ENCODE measurements around the gene SERTAD2.

The SERTAD2 gene, protein sequence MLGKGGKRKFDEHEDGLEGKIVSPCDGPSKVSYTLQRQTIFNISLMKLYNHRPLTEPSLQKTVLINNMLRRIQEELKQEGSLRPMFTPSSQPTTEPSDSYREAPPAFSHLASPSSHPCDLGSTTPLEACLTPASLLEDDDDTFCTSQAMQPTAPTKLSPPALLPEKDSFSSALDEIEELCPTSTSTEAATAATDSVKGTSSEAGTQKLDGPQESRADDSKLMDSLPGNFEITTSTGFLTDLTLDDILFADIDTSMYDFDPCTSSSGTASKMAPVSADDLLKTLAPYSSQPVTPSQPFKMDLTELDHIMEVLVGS

DNA sequence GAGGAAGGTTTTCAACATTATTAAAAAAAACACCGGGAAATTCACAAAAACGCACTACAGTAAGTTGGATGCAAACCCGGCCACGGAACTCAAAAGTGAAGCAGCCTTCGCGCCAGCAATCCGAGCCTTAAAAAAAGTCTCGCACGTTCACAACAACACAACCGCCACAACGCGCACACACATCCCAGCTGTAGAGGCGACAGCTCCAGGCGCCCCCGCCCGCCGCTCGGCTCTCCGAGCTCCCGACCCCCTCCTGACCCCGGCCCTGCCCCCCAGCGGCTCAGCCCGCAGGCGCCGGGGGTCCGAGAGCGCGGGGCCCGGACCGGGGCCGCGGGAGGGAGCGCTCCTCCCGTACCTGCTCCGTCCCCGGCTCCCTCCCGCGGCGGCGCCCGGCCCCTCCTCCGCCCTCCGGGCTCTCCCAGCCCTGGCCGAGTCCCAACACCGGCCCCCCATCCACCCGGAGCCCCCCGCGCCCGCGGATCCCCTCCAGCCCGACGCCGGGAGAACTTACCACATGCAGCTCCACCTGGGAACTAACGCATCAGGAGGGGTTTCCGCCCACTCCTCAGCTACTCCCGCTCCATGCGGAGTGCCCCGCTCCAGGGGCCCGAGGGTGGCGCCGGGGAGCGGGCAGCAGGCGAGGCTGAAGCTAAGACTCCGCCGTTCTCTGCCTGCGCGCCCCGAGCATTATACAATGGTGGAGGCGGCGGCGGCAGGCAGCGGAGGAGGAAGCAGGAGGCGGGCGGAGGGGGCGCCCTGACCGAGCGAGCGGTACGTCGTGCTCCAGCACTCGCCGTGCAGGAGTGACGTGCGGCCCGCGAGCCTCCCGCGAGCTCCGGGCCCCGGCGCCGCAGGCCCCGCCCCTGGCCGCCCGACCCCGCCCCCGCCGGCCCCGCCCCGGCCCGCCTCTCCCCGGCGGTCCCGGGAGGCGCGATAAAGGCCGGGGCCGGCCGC, at the start of gene SERTAD2:
Gene SERTAD2 (minus strand): TSS at position 805 of the 954 bp plus-strand sequence. CDS start 17,042 bp downstream, outside the sequence.
- peak; percentile 29 for DNase-seq

DNA sequence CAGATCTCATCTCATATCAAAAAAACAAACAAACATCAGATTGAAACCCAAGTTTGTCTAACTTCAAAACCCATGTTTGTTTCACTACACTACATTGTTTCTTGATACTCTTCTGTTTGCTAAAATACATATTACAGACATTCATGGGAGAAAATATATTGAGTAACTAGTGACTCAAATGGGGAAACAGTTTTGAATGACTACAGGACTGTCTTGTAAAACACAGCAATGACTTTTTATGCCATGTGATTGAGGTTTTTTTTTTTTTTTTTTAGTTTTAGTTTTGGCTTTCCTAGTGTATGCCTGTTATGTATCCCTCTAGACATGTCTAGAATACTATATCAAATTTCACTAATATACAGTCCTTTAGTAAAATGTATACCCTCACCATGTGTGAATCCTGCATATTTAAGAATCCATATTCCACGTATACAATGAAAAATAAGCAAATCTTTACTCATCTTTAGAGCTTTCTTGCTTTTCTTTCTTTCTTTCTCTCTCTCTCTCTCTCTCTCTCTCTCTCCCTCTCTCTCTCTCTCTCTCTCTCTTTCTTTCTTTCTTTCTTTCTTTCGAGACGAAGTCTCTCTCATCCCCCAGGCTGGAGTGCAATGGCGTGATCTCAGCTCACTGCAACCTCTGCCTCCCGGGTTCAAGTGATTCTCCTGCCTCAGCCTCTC, 46.6 kb upstream of the SERTAD2 start:
- DNase-seq, result no peak

DNA sequence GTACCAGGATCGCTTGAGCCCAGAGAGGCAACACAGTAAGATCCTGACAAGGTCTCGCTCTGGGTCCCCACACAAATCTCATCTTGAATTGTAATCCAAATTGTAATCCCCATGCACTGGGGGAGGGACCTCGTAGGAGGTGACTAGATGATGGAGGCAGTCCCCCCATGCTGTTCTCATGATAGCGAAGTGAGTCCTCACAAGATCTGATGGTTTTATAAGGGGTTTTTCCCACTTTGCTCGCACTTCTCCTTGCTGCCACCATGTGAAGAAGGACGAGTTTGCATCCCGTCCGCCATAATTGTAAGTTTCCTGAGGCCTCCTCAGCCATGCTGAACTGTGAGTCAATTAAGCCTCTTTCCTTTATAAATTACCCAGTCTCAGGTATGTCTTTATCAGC, 46.0 kb upstream of the SERTAD2 start:
- no peak for DNase-seq

DNA sequence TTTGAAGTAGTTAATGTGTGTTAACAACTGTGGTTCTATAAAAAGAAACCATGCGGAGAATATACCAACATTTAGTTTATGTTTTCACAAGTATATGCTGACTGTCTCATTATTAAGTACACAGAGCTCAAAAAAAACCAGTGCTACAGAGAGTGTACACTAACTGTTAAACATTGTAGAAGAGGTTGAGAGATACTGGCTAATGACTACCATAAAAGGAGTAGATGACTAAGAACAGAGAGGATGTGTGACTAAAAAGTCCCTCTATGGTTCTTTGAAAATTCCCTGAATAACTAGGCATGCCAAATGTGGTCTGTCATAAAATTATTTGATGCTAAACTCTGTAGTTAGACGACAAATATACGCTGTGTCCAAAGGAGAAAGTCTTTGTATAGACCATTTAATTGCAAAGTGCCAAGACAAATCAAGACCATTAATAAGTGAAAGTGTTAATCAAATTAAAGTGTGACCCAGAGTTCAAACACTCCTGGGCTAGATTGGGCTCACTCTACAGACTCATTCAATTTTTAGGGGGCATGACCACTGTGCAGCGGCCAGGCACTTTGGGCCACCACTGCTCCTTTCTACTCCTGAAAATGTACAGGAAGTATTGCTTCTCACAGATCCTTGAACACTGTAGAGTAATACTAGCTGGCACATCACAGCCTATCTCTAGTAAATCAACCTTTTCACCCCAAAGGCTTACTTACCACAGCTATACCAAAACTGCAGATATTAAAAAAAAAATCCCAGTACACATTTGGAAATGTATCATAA, 45.1 kb upstream of the SERTAD2 start:
- DNase-seq, result no peak

DNA sequence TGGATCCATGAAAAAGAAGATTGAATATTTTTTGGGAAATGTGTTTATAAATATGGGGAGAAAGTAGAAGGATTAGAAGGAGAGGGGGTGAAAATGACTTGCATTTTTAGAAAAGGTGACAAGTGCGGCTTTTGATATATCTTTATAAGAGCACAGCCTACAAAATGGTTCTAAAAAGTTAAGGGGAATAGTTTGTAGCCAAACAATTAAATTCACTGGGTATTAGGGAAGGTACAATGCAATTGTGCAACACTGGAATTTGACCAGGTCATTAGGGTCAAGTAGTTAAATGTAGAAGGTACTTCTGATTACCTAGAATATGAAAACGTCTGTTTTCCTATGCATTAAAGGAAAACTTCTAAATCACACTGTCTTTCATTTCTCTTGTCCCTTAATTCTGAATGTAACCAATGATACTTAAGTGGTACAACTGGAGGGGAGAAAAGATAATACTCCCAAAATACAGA, 44.5 kb upstream of the SERTAD2 start:
- no peak for DNase-seq

DNA sequence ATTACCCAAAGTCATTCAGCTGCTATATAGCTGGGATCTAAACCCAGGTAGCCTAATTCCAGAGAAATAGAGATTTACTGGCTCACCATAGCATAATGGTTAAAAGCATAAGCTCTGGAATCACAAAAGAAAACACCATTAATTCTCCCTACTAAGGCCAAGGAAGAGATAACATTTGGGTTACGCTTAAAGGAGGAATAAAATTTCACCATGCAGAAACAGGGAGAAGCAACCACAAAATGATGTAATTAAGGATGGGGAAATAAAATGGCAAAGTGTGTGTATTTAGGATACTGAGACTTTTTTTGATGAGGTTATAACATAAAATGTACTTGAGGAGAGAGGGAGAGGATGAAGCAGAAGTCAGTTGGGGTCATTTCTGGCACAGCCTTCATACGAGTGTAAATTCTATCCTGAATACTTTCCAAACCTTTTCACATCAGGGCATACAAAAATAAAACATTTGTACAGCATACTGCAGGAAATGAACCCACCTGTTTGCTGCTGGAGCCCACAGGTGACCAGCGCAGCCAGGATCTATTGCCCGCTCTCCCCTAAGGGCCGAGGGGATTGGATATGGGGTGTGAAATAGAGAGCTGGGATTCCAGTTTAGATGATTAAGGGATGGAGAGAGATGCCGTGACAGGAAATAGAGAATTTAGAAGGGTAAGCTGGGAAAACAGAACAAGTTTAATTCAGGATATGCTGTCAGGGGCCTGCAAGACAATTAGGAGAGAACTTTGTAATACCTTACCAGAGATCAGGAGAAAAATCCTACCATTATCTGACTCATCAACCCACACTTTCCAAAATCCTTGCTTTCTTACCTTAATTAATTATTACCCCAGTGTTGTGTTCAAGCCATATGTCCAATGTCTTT, 43.8 kb upstream of the SERTAD2 start:
- DNase-seq, result no peak

DNA sequence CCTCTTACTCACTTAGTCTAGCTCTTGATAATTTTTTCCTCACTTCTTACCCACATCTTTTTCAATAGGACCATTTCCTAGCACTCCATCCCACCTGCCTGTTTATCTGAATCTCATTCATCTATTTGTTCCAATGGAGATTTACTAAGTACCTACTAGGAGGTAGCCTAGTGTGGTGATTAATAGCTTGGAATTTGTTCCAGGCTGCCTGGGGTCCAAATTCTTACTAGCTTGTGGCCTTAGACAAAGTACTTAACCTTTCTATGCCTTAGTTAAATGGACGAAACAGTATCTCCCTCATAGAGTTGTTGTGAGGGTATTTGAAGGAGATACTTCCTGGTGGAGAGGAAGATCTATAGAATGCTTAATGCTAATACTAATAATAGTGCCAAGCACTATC, 42.9 kb upstream of the SERTAD2 start:
- no peak for DNase-seq

DNA sequence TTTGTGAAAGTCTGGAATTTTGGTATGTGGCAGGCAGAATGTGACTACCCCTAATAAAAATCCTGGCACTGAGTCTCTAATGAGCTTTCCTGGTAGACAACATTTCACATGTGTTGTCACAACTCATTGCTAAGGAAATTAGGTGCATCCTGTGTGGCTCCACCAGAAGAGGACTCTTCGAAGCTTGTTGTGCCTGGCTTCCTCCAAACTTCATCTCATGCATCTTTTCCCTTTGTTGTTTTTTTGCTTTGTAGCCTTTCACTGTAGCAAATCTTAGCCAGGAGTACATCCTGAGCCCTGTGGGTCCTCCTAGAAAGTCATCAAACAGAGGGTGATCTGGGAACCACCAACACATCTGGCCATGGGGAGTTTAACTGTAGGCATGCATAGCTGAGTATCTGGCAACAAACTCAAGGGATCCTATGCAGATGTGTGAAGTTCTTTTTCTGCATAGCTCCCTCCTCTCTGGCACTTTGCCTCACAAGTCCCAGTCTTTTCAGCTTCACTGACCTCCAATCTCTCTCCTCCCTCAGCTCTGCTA, 42.1 kb upstream of the SERTAD2 start:
- DNase-seq, result no peak

DNA sequence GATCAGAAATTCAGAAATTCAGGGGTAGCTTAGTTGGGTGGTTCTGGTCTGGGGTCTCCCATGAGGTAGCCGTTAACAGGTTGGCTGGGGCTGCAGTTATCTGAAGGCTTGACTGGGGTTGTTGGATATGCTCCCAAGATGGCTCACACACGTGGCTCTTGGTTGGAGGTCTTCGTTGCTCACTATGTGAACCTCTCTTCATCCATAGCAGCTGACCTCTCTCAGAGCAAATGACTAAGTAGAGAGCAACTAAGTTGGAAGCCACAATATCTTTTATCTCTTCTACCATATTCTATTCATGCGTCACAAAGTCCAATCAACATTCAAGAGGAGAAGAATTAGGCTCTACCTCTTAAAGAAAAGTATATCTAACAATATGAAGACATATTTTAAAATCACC, 38.7 kb upstream of the SERTAD2 start:
- no peak for DNase-seq

DNA sequence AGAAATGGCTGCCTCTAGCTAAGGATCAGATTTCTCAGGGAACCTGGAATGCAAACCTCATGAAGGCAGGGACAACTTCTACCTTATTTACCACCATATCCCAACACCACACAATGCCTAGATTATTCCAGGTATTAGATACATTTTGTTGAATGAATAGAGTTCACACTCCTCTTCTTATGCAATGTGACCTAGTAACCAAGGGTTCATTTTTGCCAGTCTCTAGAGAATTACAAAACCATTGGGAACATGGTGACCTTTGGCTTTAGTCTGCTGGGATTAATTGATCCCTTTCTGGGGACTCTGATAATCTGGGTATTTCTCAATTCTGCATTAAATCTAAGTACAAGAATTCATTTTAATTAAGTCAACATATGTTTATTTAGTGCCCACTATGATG, 35.2 kb upstream of the SERTAD2 start:
- no peak for DNase-seq

DNA sequence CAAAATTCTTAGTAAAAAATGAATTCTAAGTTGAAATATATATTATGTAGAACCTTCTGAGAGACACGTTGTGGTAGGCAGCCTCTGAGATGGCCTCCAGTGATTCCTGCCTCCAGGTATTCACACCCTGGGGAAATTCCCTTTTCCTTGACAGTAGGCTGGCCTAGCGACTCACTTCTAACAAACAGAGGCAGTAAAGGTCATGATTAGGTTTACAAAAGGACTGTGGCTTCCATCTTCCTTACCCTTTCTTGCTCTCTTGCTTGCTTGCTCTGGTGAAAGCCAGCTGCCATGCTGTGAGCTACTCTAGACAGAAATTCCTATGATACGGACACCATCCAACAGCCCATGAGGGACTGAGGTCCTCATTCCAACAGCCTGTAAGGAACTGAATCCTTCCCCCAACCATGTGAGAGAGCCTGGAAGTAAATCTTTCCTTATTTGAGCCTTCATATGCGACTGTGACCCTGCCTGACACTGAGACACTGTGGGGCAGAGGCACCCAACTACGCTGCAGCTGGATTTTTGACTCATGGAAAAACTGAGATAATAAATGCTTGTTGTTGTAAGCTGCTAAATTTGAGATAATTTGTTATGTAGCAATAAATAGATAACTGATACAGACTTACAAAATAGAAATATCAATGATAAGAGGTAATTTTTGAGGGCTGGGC, 32.7 kb upstream of the SERTAD2 start:
- no peak for DNase-seq

DNA sequence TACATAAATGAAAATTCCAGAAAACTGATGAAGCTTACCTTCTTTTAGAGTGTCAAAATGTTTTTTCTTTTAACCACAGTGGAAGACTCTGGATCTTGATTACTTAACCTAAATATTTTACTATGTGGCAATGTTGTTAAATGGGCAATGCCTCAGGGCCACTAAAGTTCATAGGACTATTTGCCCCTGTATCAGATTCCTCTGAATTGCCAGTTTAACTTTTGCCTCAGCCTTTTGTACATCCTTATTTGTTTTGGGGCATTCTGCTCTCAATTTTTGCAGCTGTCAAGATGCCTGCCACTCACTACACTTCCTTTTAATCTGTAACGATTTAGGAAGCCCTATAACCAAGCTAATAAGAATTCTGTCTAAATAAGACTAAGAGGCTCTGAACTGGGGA, 31.7 kb upstream of the SERTAD2 start:
- no peak for DNase-seq

DNA sequence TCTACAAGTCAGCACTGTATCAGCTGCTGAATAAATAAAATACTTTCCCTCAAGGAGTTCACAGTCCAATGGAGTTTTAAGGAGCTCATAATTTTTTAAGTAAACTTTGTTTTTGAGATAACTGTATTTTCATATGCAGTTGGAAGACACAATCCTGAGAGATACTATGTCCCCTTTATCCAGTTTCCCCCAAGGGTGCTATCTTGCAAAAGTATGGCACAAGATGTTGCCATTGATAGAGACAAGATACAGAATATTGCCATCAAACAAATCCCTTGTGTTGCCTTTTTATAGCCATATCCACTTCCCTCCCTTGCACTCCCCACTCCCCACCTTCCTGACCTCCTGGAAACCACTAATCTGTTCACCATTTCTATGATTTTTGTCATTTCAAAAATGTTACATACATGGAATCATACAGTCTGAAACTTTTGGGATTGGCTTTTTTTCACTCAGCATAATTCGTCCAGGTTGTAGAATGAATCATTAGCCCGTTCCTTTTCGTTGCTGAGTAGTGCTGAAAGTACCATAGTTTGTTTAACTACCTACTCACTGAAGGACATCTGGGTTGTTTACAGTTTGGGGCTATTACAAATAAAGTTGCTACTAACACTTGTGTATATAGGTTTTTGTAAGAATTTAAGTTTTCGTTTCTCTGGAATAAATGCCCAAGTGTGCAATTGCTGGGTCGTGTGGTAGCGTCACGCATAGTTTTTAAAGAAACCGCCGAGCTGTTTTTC, 30.2 kb upstream of the SERTAD2 start:
- DNase-seq, result no peak

DNA sequence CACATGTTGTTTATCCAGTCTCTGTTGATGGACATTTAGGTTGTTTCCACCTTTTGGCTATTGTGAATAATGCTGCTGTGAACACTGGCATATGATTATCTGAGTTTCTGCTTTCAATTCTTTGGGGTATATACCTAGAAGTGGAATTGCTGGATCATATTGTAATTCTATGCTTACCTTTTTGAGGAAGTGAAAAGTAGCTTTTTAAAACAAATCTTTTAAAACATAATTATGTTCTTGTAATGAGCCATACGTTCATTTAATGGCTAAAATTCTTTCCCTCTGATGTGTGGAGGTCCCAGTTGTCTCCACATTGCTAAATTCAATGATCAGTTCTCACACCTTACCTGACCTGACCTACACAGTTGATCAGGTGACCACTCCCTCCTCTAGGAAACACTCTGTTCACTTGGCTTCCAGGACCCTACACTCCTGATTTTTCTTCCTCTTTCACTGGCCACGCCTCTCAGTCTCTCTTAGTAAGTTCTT, 27.8 kb upstream of the SERTAD2 start:
- DNase-seq, result no peak

DNA sequence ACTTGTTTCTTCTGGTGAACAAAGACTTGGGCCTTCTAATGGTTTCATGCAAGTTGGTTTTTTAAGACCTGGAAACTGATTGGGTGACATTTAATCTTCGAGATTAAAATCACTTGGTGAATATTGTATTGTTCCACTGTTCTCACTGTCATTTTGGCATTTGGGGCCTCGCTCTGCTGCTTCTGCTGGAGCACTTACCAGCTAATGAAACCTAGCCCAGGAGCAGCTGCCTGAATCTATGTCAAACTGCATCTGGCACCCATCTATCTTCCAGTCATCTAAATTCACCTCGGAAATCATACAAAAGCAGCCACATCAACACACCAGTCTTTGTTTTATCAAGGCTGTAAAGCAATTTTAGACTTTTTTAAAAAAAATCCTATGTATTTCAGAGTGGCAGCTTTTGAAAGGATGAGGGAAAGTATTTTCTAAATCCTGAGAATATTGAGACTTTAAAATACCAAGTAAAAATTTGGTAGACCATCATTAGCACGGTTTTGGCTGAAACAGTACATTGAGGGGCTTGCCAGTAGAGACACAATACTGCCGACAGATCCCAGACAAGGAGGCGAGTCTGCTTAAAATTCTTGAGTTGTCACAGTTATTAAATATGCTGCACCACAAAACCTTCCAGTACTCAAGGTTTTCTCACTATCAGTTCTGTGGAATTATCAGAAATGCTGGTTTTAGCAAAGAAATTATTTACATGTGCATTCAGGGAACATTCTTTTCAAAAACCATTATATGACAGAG, 26.1 kb upstream of the SERTAD2 start:
- DNase-seq, result peak; percentile 18

DNA sequence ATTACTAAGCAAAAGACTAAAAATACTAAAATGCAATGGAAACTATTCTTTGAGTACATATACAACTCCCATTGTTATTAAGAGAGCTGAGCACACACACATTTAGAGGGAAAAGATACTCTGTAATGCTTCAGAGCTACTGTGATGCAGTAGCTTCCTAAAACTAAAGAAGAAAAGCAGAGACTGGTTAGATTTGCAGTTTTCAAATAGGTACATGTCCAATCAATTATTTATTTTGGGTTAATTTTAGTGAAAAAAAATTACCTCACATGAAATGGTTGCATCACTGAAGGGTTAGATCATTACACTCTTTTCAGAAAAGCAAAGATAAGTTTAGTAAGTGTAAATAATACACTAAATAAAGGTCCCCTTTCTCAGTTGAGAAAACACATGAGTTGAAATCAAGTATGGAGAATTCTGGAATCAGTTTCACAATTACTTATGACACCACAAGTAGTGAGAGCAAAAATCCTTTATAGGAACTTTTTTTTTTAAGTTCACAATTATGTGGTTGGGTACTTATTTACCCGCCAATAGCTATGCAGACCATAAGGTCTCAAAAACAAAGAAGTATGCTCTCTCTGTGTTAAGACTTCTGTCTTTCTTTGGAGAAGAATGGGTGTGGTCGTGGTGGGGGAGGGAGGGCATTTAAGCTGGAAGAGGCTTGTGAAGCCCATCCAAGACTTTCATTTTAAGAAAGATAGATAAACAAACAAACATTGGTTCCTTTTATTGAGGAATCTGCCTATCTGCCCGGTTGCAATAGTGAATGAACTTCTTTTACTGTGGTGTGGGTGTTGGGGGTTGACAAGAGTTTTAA, 25.3 kb upstream of the SERTAD2 start:
- no peak for DNase-seq

DNA sequence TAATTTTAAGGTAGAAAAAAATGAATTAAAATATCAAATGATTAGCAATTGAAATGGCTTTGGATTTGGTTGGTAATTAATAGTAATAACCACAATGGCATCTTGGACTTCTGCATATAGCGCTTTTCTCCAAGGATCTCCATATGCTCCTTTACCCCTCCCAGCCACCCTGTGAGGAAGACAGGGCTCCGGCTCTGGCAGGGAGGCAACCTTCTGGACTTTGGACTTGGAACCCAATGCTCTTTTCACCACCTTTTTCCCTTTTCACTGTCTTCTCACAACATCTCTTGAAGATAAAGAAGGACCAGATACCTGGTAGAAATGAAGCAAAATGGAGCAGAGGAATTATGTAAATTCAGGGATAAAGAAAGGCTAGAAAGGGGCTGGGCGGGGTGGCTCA, 23.8 kb upstream of the SERTAD2 start:
- DNase-seq, result no peak

DNA sequence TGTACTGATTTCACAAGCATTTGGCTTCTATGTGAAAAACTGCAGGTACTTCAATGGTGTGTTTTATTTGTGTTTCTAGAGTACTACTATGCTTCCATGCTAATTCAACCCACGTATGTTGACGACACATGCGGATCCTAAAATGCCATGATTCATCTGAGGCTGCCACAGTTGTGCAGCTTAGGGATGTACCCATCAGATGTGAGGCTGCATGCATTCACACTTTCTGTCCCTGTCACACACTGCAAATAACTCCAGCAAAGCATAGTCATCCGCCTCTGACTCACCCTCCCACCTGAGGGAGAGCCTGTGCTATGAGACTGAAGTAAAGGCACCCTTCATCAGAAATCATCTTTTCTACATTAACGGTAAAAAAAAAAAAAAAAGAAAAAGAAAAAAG, 22.1 kb upstream of the SERTAD2 start:
- no peak for DNase-seq

Data from NCI-H1694 (cell line).